Fibroblast of mammary gland (primary cell): ENCODE measurements around the gene QSOX1.

Experiments
- DNase-seq: peaks from one replicate; pipeline ENCODE4 v3.0.0-alpha.2; 2010; ENCODE audit warnings: low read depth
- H3K4me3 ChIP-seq: 2 replicates; pipeline ENCODE4 v1.5.1; 2011; ENCODE audit warnings: low read depth, mild to moderate bottlenecking, low read length, moderate library complexity; ENCODE audit not compliant: control insufficient read depth
- CTCF ChIP-seq: conservative IDR thresholded peaks from 2 replicates; pipeline ENCODE4 v1.5.1; 2011; ENCODE audit warnings: low read depth, low read length, inconsistent platforms; ENCODE audit not compliant: control insufficient read depth, insufficient read depth

Gene QSOX1

GRCh38 chr1:180248176-180248575 lies 93.5 kb downstream of the QSOX1 start:
- DNase-seq: no peak
- no peak for TF ChIP-seq CTCF
- H3K4me3 ChIP-seq: no peak overlapping the region

- no peak overlapping the region for H3K4me3 ChIP-seq
- no peak for TF ChIP-seq CTCF
- no peak for DNase-seq
Observed at GRCh38 chr1:180248731-180249681, 94.3 kb downstream of the QSOX1 start.

GRCh38 chr1:180249725-180250498 lies 95.2 kb downstream of the QSOX1 start:
- TF ChIP-seq CTCF: no peak
- no peak overlapping the region for H3K4me3 ChIP-seq
- no peak for DNase-seq

- DNase-seq: no peak
Observed at GRCh38 chr1:180250499-180250770, 95.8 kb downstream of the QSOX1 start.

GRCh38 chr1:180250883-180251509 lies 96.3 kb downstream of the QSOX1 start:
- no peak for DNase-seq
- TF ChIP-seq CTCF: no peak
- no peak overlapping the region for H3K4me3 ChIP-seq

More at GRCh38 chr1:180250499-180250770, 95.8 kb downstream of the QSOX1 start:
- TF ChIP-seq CTCF: no peak
- H3K4me3 ChIP-seq: no peak overlapping the region

GRCh38 chr1:180251526-180252305 lies 97.0 kb downstream of the QSOX1 start:
- DNase-seq: no peak
- no peak overlapping the region for H3K4me3 ChIP-seq
- no peak for TF ChIP-seq CTCF
